Measurements from ENCODE around the gene OCIAD1.
"Not testable (repeated sequence)": the region's sequence is repeated elsewhere in the genome, so short reads cannot be mapped to it uniquely, and the experiment has no call there.

OCIAD1 gene

DNA sequence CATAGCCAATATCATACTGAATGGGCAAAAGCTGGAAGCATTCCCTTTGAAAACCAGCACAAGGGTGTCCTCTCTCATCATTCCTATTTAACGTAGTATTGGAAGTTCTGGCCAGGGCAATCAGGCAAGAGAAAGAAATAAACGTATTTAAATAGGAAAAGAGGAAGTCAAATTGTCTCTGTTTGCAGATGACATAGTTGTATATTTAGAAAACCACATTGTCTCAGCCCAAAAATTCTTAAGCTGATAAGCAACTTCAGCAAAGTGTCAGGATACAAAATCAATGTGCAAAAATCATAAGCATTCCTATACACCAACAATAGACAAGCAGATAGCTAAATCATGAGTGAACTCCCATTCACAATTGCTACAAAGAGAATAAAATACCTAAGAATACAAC lies 9.5 kb upstream of the OCIAD1 start:
- not testable (repeated sequence) for DNase-seq

DNA sequence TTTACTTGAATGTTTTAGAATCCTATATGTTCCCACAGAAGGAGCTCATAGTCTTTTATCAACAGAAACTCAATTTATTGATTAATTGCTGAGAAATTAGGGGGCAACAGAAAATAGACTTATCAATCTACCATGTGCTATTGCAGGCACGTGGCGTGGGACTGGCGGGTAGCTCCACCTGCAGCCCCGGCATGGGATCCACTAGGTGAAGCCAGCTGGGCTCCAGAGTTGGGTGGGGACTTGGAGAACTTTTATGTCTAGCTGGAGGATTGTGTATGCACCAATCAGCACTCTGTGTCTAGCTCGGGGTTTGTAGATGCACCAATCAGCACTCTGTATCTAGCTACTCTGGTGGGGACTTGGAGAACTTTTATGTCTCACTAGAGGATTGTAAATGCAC lies 3.3 kb upstream of the OCIAD1 start:
- no peak for DNase-seq

DNA sequence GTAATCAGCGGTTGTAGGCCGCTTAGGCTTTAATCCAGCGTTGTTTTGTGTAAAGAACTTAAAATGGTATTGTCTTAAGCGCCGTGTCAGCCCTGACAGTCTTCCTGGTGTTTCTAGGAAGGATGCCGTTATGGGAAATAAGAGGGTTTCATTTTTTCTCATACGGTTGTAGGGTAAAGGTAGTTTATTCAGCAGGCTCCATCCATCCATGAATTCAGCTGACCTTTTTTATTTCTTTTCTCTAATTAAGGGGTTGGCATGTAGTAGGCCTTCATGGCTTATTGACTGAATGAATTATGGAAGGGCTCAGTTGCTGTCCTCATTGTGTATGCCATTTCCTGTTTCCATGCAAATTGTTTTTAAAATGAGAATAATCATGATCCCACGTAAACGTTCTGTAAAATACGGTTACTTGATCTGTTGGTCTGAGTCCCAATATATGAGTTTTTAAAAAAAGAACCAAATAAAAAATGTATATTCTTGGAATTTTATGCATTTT lies 693 bp downstream of the OCIAD1 start:
- no peak for DNase-seq

DNA sequence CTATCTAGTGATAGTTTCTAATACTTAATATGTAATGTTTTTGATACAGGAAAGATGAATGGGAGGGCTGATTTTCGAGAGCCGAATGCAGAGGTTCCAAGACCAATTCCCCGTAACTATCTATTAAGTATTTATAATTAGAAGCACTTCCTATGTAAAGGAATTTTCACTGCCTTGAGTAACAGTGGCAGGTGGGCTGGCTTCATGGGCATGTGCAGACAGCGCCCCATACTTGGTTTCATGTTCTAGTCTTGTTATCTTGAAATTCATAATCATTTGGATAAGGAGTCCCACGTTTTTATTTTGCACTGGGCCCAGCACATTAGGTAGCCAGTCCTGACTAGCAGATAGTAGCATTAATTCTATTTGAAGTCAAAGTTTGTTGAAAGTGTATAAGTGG lies 1.7 kb downstream of the OCIAD1 start:
- DNase-seq, result no peak

DNA sequence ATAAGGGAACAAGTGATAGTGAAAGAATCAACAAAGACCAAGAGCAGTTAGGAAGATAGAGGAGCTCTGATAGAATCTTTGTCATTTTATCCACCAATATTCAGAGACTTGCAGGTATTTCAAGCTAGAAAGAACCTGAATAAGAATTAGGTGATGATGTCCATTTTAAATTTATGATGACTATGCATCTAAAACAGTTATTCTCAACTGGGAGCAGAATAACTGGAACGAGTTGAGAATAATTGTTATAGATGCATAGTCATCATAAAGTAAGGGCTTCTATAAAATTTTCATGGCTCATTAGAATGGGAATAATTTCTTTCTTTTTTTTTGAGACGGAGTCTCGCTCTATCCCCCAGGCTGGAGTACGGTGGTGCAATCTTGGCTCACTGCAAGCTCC lies 5.8 kb downstream of the OCIAD1 start:
- DNase-seq, result no peak

DNA sequence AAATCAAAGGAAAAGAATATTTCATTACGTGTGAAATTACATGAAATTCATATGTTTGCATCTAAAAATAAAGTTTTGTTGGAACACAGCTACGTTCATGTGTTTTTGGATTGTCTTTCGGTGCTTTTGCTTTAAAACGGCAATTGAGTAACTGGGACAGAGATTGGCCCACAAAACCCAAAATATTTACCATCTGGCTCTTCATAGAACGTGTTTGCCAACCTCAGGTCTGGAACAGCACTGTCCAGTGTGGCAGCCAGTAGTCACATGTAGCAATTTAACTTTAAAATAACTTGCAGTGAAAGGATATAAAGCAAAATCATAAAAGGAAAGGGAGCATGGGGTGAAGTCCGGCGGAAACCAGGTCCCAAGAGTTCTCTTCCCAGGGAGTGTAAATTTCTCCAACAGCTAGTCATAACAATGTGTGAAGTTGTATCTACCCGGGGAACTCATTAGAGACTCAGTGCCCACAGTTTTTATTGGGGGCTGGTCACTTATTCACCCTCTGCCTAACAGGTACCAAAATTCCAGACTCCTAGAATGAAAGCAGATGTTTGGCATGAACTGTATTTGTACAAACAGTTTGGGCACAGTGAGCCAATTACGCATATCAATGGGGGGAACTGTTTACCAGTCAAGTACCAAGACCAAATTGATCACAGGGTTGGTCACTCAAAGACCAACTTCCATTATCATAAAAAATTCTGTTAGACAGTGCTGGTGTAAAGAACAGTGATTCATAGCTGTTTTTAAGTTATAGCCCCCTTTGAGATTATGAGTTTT lies 10.3 kb downstream of the OCIAD1 start:
- DNase-seq, result no peak

DNA sequence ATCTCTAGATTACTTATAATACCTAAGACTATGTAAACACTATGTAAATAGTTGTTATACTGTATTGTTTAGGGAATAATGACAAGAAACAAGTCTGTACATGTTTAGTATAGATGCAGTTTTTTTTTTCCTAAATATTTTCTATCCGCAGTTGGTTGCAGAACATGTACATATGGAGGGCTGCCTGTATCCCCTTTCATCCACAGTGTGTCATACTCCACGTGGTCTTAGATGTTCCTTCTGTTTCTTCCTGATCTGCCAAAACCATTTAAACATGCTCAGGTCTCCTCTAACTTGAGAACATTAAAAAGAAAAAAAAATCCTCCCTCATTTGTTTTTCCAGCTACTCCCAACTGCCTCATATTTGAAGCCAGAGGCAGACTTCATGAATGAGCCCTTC lies 14.0 kb downstream of the OCIAD1 start:
- peak; percentile 58 for DNase-seq

DNA sequence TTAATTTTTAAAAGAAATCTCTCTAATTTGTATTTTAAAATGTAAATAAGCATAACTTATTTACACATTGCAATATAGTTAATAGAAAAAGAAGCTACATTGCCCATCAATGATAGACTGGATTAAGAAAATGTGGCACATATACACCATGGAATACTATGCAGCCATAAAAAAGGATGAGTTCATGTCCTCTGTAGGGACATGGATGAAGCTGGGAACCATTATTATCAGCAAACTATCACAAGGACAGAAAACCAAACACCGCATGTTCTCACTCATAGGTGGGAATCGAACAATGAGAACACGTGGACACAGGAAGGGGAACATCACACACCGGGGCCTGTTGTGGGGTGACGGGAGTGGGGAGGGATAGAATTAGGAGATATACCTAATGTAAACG lies 17.9 kb downstream of the OCIAD1 start:
- not testable (repeated sequence) for DNase-seq

DNA sequence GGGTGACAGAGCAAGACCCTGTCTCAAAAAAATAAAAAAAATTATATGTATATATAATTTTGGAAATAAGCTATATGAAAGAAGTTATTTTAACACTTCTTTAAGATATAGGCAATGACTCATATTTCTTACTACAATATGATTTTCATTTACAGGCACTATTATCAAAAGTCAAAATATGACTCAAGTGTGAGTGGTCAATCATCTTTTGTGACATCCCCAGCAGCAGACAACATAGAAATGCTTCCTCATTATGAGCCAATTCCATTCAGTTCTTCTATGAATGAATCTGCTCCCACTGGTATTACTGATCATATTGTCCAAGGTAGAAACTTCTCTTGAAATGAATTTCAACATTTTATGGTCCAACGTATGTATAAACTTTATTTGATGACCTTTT lies 20.8 kb downstream of the OCIAD1 start:
- DNase-seq, result no peak

DNA sequence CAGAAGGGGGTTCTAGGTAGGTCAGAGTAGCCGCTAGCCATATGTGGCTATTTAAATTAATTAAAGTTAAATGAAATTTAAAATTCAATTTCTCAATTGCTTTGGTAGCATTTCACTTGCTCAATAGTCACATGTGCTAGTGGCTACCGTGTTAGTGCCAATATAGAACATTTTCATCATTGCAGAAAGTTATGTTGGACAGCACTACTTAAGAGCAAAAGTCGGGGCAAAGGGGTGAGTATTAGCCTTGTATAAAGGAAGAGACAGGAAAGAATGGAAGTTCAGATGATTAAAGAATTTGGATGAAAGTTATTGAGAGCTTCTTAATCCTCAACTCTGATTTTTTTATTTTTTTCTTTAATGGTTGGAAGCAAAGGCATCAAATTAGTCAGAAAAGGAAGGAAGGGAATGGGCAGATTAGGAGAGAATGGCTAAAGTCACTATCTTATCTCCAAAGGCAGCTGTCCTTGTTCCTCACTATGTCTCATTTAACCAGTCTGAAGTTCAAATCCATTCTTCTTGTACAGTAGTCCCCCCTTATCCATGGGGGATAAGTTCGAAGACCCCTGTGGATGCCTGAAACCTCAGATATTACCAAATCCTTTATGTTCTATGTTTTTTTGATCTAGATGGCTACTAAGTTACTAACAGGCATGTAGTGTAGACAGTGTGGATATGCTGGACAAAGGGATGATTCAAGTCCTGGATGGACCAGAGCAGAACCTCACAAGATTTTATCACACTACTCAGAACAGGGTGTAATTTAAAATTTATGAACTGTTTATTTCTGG lies 22.9 kb downstream of the OCIAD1 start:
- DNase-seq, result no peak

DNA sequence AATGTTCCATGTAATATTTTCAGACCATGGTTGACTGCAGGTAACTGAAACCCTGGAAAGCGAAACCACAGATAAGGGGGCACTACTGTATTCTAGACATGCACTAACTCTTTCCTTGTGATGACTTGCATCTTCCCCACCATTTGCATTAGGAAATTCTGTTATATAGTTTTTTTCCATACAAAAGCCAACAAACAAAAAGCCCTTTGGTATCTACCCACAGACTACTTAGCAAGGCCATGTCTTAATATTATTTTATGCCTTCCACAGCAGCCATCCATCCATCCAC lies 23.5 kb downstream of the OCIAD1 start:
- no peak for DNase-seq

DNA sequence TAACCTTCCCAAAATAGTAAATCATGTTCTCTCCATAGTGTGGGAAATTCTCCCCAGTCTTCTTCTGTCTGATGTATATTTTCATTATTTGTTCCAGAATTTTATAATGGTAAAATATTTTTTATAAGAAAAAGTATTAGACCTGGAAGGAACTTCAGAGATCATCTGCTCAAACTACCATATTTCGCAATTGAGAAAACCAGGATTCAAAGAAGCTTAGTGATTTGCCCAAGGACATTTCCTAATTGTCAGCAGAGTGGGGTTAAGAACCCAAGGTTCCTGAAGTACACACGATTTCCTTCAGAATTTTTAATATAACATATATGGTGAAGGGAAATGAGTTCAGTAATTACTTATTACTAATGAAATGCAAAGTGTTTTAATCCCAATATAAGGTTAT lies 24.1 kb downstream of the OCIAD1 start:
- DNase-seq, result no peak

DNA sequence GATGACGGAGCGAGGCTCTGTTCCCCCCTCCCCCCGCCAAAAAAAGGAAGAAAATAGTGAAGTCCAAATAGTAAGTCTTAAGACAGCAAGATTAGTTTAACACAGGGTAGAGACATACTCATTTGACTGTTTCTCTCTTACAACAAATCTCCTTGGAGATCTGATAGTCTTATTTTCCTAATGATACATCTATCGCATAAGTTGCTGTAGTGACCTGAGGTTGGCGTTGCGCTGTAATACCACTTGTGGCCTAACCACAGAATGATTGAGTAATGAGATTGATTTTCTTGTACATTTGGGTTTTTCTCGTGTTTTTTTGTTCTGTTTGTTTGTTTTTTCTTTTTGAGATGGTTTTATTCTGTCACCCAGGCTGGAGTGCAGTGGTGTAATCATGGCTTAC lies 27.2 kb downstream of the OCIAD1 start:
- no peak for DNase-seq

DNA sequence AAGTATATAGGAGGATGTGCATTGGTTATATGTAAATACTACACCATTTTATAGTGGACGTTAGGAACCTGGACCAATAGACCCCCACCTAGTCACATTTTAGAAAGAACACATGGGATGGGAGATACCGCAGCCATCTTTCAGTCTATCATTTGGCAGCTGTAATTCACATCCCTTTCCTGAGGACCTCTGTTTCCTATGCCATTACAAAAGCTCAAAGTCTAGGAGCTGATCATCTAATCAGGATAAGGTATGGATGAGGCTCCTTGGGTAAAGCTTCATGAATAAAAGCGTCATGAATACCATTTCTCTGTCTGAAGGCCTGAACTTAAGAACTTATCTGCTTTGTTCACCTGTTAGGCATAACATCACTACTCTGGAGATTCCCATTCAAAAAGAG lies 31.1 kb downstream of the OCIAD1 start:
- DNase-seq, result no peak

DNA sequence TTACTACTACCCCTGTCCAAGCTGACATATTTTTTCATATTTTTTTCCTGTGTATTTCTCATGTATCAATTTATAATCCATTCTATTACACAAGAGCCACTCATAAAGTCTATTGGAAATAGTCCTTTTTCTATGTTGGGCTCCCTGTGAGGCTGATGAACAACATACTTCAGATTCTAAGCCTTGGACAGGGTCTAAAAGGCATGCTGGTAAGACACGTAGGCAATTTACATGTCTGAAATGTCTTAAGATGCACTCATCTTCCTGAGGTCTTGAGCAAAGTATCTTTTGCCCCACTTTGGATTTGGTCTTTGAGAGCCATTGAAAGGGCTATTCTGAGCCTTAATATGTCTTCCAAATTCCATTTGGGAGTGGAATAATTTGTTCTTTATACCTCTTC lies 31.8 kb downstream of the OCIAD1 start:
- no peak for DNase-seq

DNA sequence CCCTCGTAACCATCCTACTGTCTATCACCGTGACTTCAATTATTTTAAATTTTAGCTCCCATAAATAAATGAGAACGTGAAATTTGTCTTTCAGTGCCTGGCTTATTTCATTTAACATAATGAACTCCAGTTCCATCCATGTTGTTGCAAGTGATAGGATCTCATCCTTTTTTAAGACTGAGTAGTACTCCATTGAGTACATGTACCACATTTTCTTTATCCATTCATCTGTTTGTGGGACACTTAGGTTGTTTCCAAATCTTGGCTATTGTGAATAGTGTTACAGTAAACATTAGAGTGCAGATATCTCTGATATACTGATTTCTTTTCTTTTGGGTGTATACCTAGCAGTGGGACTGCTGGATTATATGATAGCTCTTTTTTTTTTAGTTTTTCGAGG lies 32.8 kb downstream of the OCIAD1 start:
- DNase-seq, result no peak

DNA sequence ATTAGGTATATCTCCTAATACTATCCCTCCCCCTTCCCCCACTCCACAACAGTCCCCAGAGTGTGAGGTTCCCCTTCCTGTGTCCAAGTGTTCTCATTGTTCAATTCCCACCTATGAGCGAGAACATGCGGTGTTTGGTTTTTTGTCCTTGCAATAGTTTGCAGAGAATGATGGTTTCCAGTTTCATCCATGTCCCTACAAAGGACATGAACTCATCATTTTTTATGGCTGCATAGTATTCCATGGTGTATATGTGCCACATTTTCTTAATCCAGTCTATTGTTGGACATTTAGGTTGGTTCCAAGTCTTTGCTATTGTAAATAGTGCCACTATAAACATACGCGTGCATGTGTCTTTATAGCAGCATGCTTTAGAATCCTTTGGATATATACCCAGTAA lies 33.8 kb downstream of the OCIAD1 start:
- DNase-seq, result not testable (repeated sequence)

DNA sequence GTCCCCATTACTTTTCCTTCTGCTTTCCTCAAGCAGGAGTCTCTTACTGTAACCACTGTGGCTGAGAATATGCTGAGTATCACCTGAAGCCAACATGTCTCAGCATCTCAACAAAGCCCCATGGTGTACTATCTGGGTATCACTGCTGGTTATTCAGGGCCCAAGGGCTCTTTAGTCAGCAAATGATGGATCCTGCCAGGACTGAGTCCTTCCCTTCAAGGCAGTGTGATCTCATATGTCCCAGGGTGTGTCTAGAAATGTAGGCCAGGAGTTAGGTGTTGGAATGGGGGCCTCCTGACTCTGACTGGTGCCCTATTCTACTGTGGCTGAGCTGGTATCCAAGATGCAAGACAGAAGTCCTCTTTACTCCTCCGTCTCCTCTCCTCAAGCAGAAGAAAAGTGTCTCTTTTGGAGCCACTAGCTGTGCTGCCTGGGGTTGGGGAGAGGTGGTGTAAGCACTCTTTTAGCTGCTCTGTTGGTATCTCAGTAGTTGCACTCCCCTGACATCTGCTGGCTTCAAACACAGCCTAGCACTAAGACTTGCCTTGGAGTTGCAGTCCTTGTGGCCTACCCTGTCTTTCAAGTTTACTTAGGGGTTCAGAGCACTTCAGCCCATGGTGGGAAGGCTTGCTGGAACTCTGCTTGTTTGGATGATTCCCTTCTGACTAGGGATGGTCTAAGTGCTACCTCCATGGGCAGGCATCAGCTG lies 47.1 kb downstream of the OCIAD1 start:
- DNase-seq, result no peak

DNA sequence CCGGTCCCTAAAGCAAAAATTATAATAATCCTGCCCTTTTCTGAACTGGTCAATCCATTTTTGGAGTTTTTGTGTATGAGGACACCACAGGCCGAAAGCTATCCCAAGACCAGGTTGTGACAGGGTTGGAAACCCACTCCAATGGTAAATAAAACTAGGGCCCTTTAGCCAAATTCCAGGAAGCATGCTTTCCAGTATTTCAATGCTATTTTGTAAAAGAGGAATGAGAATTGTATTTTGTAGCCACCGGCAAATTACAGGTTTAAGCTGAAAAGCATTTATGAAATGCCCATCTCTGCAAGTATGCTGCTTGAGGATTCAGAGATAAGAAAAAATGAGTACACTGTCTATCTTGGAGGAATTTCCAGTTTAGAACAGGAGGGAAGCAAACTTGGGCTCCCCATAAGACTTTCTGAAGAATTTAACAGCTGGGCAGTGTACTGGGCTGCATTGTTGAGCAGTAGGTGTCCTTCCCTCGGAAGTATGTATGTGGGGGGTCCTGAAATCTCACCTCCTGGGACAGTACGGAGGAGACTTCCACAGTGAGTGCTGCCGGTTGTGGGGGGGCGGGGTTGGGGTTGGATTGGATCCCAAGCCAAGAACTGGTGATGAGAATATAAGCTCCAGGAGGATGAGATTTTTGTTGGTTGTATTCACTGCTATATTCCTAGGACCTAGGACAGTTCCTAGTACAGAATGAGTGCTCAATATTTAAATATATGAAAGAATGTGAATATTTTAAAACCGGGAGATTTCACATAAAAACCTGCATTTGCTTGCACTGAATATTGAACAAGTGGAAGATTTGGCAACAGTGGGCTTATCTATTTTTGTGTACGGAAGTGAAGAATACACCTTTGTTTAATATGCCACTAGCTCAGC lies 48.9 kb downstream of the OCIAD1 start:
- no peak for DNase-seq

DNA sequence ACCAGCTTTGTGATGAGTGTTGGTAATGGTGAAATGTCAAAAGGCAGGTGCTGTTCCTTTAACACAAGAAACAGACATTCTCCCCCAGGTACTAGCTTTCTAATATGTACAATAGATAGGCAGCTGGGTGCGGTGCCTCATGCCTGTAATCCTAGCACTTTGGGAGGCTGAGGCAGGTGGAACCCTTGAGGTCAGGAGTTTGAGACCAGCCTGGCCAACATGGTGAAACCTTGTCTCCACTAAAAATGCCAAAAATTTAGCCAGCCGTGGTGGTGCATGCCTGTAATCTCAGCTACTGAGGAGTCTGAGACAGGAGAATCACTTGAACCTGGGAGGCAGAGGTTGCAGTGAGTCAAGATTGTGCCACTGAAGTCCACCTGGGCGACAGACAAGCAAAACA lies 50.8 kb downstream of the OCIAD1 start:
- DNase-seq, result not testable (repeated sequence)

DNA sequence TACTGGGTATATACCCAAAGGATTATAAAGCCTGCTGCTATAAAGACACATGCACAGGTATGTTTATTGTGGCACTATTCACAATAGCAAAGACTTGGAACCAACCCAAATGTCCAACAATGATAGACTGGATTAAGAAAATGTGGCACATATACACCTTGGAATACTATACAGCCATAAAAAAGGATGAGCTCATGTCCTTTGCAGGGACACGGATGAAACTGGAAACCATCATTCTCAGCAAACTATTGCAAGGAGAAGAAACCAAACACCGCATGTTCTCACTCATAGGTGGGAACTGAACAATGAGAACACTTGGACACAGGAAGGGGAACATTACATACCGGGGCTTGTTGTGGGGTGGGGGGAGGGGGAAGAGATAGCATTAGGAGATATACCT lies 58.9 kb downstream of the OCIAD1 start:
- not testable (repeated sequence) for DNase-seq

DNA sequence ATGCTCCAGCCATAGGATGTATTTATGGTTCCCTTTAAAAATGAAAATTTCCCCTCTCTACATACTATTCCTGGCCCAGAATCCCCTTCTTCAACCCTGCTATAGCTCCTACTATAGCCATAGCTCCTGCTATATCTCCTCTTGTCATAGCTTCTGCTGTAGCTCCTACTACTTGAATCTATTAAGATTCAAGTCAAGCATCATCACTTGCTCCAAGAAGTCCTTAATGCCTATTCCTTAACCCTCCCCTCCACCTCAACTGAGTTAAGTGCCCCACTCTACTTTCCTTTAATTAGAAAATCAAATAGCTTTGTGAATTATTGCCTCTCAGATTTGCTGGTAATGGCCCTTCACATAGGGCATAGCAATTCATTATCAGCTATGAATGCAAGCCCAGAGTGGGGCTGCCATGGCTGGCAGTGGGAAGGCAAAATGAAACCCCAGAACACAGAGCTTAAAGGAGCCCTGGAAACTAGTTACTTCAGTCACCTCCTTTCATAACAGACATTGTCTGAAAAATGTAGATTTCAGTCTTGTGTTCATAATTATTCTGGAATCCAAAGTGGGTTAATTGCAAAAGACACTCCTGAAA lies 60.2 kb downstream of the OCIAD1 start:
- no peak for DNase-seq

All from NCI-H1694 (cell line).